HG02571 (cell line): ENCODE measurements around the gene TRANK1.

Source experiments
- ATAC-seq: cut with Tn5 transposase; IDR thresholded peaks from one replicate; pipeline ENCODE4 v1.9.1; 2021; ENCODE audit warnings: mild to moderate bottlenecking, moderate library complexity; ENCODE audit not compliant: unreplicated experiment

TRANK1 gene

DNA sequence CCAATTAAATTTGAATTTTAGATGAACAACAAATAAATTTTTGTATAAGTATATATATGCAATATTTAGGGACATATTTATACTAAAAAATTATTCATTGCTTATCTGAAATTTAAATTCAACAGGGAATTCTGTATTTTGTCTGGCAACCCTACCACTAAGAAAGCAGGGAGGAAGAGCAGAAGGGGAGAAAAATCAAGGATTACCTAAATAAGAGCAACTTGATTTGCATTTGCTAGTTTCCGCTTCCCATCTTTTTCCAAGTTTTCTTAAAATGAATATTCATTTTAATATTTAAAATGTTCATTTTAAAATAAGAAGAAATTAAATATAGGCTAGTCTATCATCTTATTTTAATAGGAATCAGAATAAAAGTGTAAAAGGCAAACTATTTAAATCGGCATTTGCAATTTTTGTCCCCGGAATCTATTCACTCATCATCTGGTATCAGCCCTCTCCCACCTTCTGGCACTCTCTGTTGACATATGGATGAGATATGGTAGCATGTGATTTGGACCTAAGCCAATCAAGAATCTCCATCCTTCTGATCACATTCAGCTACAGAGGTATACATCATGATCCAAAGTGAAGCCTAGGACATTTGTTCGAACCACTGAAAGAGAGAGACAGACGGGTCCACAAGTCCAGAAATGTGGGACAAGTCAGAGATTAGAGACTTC lies 82.6 kb downstream of the TRANK1 start:
- no peak for ATAC-seq

DNA sequence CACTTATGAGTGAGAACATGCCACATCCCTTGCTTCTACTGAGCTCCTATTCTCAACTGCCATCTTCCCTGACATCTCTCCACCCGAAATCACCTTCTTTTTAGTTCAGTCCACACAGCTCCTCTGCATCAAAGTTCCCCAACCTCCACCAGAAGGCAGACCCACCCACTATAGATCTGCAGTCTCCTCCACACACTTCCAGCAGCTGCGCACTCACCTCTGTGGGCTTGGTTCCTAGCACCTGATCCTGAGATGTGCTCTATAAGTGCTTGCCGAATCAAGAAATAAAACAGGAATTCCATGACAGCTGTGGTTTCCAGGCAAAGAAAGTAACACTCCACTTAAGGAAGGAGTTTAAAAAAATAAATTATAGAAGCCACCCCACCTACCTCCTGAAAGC lies 85.4 kb downstream of the TRANK1 start:
- ATAC-seq: no peak

DNA sequence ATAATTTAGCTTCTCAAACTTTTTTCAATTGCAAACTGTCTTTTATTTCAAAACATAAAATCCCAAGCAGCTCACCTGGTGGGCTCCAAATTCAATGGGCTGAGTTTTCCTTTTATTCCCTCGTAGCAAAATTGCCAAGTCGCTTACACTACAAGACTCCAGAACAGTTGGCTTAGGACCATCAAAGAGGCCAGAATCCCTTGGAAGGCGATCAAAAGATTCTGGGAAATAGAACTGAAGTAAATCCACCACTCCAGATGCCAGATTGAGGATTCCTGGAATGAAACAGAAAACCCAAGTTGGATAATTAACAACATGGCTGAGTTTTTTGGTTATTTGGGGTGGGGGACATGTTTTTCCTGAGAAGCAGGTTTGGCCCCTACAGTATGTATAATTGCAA lies 92.8 kb downstream of the TRANK1 start:
- ATAC-seq: no peak

DNA sequence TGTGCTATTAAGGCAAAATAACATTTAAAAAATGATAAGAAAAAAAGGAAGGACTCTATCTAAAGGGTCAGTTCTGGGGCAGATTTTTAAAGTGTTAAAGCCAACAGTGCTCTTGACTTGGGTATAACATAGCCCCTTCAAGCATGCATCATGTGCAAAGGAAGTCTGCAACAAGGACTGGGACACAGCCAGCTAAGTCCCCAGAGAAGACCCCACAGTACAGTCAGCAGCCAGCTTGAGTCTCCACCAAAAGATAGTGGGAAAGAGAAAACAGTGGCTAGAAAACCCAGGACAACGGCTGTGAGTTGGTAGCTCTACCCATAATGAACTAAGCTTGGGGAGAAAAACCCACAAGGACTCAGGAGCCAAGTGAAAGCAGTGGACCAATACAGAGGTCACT lies 94.1 kb downstream of the TRANK1 start:
- no peak for ATAC-seq

DNA sequence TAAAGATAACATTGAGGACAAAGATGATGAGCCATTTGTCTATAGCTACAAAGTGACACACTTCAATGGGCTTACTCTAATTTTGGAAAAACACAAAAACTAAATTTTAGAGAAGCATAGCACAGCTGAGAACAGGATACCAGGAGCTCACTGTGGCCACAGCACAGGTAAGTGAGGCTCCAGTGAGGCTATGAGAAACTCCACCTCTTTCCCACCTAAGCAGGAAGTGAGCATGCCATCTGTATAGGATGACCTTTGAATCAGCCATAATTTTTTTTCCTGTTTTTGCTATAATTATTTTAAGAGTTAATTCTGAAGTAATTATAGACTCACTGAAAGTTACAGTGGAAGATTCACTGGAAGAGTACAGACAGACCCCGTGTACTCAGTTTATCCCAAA lies 98.4 kb downstream of the TRANK1 start:
- ATAC-seq: no peak

DNA sequence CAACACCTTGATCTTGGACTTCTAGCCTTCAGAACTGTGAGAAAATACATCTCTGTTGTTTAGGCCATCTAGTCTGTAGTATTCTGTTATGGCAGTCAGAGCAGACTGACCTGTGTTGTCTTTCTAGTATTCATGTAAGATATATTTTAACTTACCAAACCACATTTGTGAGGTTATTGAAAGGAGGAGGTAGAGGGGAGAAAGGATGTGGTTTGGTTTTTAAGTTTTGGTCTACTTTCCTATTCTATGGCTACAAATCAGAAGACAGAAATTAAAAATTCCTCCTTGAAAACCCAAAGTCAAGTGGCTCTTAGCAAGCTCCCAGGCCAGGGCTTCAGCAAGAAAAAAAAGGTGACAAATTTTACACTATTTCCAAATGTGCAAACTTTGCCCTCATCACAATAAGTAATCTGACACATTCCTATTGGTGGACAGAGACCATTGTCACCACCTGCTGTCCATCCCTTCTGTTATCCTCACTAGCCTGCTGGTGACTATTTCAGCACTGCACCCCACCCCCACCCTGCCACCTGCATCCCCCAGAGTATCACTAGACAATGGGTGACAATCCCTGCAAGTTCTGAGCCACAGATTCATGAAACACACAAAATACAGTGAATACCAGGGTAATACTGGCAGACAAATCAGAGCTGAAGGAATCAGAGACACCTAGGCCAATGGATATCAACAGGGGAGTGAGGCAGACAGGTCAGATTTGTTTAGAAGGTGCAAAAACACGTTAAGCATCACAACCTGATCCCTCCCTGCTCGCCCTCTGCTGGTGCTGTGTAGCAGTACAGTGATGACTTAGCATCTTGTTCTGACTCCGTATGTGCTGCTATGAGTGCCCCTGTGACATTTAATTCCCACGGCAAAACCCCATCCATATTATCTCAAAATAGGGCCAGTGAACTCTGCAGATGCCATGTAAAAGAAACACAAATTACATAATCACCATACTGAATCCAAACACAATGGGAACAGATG lies 101.5 kb downstream of the TRANK1 start:
- no peak for ATAC-seq

DNA sequence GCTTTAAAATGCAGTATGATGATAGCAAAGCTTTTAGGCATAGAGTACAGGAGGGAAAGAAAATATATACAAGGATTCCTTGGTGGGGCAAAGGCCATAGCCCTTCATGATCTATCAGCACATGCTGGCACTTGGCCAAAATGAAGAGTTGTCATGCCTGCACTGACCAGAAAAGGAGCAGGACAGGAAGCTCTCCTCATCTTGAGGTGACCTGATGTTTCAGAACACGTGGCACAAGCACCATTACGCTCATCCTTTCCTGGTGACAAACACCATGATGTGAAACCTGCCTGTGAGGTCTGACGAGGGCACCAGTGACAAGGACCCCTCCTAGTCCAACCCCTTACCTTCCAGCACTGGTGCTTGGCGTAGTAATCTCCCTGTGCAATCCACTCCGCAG lies 102.6 kb downstream of the TRANK1 start:
- no peak for ATAC-seq

DNA sequence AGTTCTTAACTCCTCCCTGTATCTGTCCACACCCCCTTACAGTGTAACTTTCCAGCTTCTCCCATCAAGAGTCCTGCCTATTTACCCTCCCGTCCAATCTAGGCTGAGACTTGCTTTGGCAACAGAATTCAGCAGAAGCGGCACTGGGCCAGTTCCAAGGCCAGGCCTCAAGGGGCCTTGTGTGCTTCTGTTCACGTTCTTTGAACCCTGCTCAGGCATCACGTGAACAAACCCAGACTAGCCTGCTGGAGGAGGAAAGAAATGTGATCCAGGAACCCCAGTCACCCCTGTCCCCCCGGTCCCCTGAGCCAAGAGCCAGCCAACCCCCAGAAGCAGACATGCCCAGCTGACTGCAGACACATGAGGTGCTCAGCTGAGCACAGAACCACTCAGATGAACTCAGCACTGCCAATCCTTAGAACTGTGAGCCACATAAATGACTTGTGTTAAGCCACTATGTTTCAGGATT lies 104.4 kb downstream of the TRANK1 start:
- ATAC-seq: no peak

DNA sequence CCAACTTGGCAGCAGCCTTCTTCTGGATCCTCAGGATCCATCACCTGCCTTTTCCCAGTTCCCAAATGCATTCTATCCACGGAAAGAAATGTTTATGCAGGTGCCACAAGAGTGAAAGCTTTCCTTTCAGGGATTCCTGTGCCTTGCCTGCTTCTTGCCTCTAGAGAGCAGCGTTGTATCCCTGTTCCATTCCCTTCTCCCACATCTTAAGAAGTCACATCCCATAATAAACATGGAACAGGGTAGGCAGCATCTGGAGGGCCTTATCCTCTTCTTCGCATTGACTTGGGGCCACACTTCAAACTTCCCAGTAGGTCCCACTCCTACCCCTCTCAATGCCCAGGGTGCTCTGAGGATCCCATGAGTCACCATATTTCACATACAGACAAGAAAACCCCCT lies 107.8 kb downstream of the TRANK1 start:
- ATAC-seq: no peak

DNA sequence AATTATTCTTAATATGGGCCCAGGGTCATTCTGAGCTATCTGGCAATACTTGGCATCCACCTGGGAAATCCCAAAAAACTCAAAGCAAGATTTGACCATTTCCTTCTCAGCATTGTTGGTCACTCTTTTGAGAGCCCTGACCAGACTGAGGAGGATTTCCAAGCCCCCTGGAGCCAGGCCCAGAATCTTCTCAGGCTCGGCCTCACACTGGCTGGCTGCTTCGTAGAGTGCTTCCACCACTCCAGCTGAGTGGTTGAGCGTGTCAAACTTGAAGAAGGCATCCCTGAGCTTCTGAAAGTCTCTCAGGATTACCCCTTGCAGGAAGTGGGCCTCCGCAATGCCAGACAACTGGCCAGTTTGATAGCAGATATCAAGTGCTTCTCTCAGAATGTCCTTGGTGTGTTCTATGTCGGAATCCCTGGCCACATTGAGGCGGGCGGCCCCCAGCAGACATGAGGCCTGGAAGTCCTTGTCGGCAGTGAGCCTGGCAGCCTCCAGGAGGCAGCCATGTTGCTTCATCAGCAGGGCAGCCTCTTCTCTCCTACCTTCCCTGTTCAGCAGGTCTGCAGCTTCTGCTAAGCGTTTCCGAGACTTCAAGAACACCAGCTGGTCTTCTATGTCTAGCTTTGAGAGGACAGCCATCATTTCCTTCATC lies 111.6 kb downstream of the TRANK1 start:
- ATAC-seq: no peak

DNA sequence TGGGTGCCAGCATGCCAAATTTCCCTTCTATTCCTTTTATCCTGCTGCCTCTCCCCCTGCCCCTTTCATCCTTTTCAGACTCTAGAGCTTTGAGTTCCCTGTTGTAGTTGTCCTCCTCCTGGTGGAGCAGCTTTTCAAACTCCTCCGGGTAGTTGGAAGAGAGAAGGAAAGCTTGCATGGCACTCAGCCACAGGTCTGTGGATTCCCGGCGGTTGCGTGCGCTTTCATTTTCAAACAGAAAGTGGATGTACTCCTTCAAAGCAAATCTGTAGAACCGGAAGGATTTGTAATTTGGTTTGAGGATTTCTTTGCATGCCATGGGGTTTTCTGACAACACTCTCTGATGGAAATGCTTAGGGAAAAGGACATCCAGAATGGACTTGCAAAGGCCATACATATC lies 112.4 kb downstream of the TRANK1 start:
- no peak for ATAC-seq

DNA sequence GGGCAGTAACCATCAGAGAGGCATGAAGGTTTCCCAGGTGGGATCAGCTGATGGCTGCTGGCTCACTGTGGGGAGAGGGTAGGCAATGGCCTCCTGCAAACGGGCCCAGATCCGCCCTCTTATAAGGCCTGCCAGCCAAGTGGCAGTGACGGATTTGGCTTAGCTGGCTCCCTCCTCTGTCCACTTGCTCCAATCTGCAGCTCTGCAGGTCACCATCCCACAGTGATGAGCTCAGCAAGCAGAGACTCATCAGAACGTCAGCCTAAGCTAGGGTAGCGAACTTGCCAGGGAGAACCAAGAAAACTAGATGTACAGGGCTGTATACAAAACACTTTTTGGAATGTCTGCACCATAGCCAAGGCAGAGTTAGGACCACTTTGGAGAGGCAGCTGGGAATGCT lies 117.7 kb downstream of the TRANK1 start:
- ATAC-seq: no peak

DNA sequence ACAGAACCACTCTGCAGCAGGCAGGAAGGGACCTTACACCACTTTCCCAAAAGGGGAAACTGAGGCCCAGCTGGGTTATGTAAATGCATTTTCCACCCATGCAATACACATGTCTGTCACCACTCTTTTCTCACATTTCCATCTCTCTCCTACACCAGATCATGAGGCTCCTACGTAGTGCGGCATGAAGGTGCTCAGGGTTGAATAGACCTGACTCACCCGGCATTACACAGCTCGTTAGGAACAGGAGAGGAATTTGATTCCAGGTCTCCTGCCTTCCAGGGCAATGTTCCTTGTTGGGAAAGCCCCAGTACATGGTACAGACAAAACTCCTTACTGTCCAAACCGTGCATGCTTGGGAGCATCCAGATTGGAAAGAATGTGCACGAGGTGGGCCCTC lies 118.6 kb downstream of the TRANK1 start:
- ATAC-seq: no peak

DNA sequence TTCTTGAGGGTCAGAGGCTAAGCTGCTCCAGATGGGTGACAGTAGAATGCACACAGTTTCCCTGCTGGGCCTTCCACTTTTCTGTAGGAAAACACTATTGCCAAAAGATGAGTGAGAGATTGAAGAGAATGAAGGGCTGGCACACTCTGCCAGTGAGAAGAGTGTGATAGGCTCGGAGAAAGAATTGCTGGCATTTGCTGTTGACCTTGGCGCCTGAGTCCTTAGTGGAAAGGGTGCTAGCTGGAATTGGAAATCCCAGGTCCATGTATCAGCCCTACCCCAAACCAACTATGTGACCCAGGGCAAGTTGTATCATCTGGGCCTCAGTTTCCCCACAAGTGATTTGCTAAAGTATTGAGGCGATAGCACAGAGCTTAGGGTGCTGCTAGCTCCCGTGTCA lies 120.4 kb downstream of the TRANK1 start:
- no peak for ATAC-seq

DNA sequence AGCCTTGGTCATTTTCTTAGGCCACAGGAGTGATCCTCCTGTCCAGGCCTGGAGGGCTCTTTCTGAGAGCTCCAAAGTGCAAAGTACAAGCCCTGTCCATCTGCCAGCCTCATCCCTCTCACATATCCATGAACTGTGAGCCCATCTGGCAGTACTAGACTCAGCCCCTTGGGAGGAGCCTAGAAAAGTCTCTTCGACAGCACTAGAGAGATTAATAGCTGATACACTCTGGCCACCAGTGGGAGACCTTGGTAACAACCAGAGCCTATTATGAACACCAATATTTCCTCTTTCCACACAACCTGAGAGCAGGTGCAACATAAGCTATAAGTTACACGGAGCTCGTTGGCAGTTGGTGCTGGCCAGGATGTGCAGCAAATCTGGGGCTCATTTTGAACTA lies 121.0 kb downstream of the TRANK1 start:
- ATAC-seq: no peak

DNA sequence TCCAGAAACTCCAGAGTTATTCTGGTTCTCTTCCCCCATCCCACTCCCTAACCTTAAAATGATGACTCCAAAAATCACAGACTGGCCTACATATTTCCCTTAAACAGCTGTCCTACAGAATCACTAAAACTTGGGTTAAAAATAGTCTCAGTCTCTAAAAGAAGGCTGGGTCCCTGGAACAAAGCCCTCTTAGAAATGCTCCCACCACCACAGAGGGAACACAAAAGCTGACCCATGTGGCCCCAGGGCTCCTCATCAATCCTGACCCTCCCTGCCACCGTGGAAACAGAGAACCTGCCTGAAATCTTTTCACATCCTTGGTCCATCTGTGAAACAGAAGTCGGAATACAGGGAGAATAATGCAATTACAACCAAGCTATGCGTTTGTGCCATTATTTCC lies 124.8 kb downstream of the TRANK1 start:
- ATAC-seq: no peak

DNA sequence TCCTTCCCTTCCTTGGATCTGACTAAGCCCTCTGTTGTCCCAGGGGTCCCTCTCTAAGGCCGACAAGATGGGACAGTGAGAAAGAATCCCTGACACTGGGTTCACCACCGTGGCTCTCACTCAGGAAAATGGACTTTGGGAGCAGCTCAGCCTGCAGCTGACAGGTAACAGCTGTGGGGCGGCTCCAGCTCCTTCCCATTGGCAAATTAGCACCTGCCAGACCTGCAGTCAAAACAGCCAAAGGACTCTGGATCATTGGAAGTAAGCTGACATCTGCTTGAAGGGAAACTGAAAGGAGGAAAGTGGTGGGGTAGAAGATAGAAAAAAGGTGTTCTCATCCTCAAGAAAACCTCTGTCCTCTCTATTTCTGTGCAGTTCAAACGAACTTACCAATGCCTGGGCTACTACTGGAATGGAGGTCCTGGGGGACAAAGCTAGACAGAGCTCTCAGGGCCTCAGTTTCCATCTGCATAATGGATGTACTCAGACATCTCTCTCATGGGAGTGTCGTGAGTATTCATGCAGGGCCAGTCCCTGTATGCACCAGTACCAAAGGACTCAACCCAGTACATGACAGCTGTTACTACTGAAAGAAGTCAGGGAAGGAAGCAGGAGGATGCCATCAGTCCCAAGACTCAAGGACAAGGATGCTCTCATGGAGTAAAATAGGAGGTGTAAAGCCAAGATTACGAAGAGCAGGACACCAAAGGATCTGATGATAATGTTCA lies 126.9 kb downstream of the TRANK1 start:
- no peak for ATAC-seq

DNA sequence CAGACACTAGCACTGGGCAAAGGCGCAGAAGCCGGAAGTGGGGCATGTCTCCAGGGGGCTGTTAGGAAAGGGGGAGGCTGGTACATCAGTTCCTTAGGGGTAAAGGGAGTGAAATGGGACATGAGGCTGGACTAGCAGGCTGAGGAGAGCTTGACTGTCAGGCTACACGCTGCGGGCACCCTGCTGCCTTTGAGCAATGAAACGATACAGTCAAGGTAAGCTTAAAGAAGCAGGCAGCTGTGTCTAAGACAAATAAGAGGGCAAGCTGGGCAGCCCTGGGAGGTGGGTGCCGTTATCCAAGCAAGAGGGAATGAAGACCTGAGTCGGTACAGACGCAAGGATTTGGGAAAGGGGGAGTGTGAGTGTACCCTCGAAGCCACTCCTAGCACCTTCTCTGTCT lies 129.5 kb downstream of the TRANK1 start:
- ATAC-seq: no peak

DNA sequence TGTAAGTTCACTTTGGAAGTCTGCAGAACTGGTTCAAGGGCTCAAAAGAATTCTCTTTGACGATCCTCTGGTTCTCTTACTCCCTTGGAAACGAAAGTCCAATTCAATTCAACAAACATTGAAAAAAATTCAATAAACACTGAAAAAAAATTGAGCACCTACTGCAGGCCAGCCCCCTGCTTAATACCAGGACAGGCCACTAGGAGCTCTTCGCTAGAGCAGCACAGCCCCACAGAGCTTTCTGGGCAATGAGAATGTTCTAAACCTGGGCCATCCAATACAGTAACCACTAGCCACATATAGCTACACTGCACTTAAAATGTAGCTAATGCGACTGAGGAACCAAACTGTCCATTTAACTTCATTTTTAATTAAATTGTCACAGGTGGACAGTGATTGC lies 130.1 kb downstream of the TRANK1 start:
- no peak for ATAC-seq

DNA sequence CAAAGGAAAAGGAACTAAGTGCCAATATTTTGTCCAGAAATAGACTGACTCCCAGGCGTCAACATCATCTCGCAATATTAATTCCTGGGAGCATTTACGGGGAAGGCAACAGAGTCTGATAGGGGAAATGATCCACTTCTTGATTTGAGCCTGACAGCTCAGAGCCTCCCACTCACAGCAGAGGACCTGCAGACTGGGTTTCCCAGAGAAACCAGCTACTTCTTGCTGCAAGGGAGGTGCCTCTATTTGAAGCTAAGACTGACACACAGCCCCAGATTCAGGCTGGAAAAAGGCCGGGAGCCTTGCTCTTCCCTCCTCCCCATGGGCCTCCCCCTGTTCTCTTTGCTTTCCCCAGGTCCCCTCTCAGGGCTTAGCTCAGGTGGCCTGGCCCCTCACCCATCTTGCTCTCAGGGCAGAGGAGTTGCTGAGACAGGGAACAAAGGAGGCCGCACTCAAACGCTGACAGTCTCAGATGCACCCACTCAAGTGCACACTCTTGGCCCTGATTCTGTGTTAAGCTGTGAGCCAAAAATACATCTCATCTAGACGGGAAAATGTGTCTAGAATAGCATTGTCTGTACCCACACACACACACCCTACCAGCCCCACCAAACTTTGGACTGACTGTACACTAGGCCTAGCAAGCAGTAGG lies 130.7 kb downstream of the TRANK1 start:
- ATAC-seq: no peak
